Activated B cell treated with CpG ODN at 0.5 μM for 24 hours (primary cell): ENCODE measurements around the gene GPR63. TPM values are rescaled to one million over a fixed set of nuclear protein-coding genes. Genes with fewer than 3 reads are reported as not detected.

Experiments used
- ATAC-seq: fragments of 200-7000 bp; cut with Tn5 transposase; one replicate; pipeline ENCODE4 v1.10.0; 2021; ENCODE audit warnings: low read depth, mild to moderate bottlenecking, moderate library complexity
- CTCF ChIA-PET: fragments of 350-600 bp; sonication (Branson Sonifier 250); formaldehyde crosslinking; loops from one replicate; lab custom pipeline; 2021; ENCODE audit warnings: antibody characterized with exemption; lab: Charles Lee
- POLR2A ChIA-PET: fragments of 350-600 bp; sonication (Branson Sonifier 250); formaldehyde crosslinking; loops from one replicate; lab custom pipeline; 2021; ENCODE audit warnings: antibody characterized with exemption; lab: Charles Lee
- DNase-seq: peaks from one replicate; pipeline ENCODE4 v3.0.0; 2022
- H3K27ac Mint-ChIP-seq: one replicate; pipeline ENCODE4 v1.8.0; 2020; ENCODE audit warnings: mixed read lengths
- H3K27me3 Mint-ChIP-seq: one replicate; pipeline ENCODE4 v1.8.0; 2021; ENCODE audit warnings: mixed read lengths
- H3K36me3 Mint-ChIP-seq: one replicate; pipeline ENCODE4 v1.8.0; 2021; ENCODE audit warnings: low read depth, mixed read lengths
- H3K4me1 Mint-ChIP-seq: one replicate; pipeline ENCODE4 v1.8.0; 2021; ENCODE audit warnings: mixed read lengths
- H3K4me3 Mint-ChIP-seq: one replicate; pipeline ENCODE4 v1.8.0; 2020; ENCODE audit warnings: mild to moderate bottlenecking, mixed read lengths
- H3K9me3 Mint-ChIP-seq: one replicate; pipeline ENCODE4 v1.8.0; 2020; ENCODE audit warnings: mixed read lengths
- CTCF ChIP-seq: fragments of 200-600 bp; IDR thresholded peaks from one replicate; pipeline ENCODE4 v1.8.0; 2022; ENCODE audit warnings: antibody characterized with exemption, mild to moderate bottlenecking
- intact Hi-C: fragments of 100-400 bp; cut with micrococcal nuclease; formaldehyde crosslinking; loops from one replicate; pipeline ENCODE4 v1.15.1; 2024
- total RNA-seq: library from RNA; stranded (reverse); gene quantifications from 2 replicates; pipeline ENCODE4 v1.2.3, GENCODE V29; 2022

GPR63 gene
- total RNA-seq, 1 donor from 2014 or later, result 0.11 TPM

DNA sequence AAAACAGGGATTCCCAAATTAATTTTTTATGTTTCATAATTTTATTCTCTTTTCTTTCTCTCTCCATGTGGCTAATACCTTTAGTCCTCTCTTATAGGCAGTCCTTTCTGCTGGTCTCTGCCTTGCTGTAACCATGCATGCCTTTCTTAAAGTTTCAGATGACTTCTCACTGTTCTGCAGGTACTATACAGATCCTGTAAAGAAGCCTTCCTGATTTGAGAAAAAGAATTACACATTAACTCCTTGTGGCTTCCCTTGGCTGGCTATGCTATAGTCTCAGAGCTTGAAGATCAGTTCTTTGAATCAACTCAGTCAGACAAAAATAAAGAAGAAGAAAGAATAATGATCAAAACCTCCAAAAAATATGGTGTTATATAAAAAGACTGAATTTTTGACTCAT lies 7.3 kb upstream of the GPR63 start:
- no peaks in the 10 kb centered on the region for H3K36me3 Mint-ChIP-seq
- ChIA-PET POLR2A (no interaction called here), CTCF (no interaction called here)
- H3K27ac Mint-ChIP-seq, result no peak overlapping the region
- intact Hi-C loops, result no loop called here
- peaks cover 27% of the 10 kb centered on the region for H3K9me3 Mint-ChIP-seq
- no peak for TF ChIP-seq CTCF
- no peak overlapping the region for H3K4me3 Mint-ChIP-seq
- ATAC-seq (no peak), DNase-seq (no peak)
- H3K27me3 Mint-ChIP-seq, result peaks cover 27% of the 10 kb centered on the region
- no peaks in the 10 kb centered on the region for H3K4me1 Mint-ChIP-seq

DNA sequence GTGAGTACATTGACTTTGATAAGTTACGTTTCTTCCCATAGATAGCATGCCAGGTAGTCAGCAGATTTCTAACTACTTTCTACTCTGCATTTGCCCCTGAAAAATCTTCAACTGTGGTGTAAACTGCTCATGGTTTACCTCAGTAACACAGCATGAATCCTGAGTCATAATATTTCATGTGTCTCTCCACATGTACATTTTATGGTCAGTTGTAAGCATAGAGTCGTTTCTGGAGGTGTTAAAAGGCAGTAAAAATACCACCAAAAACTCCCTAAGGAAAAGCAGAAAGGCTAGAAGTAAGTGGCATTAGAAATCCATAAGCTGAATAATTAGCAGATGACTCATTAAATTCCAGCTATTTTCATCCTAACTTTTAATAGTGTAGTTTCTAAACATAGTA lies 4.1 kb upstream of the GPR63 start:
- peaks cover 13% of the 10 kb centered on the region for H3K4me1 Mint-ChIP-seq
- intact Hi-C loops, result no loop called here

DNA sequence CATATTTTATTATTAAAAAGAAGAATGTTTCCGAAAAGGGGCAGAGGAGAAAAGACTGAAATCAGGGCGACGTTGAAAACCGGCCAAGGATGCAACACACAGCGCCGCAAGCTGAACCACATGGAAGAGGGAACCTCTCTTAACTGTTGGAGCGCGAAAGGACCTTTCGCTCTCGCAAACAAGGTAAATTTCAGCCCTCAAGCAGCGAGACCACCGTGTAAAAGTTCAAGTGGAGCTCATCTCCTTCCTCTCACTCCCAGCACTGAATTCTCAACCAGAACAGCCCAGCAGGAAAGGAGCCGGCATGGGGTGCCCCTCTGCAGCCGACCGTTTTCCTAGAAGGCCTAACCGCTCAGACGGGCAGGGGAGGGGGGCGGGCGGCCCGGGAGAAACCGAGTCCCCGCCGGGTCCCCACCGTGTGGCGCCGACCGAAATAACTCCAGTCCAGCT lies 621 bp downstream of the GPR63 start:
- ChIA-PET CTCF (no interaction called here), POLR2A (no interaction called here)
- no peak for TF ChIP-seq CTCF
- DNase-seq, result no peak
- Mint-ChIP-seq H3K36me3 (no peaks in the 10 kb centered on the region), H3K27me3 (peaks cover 39% of the 10 kb centered on the region), H3K27ac (no peak overlapping the region), H3K4me1 (peaks cover 14% of the 10 kb centered on the region), H3K4me3 (peak overlapping the region; percentile 86), H3K9me3 (no peaks in the 10 kb centered on the region)
- intact Hi-C loops, result loop anchor here (5.0 kb wide), 2 partner anchors 61 to 314 kb away; partner anchors contain the start of genes NDUFAF4 and UFL1
- ATAC-seq, result no peak

More for the DNA sequence above, 4.1 kb upstream of the GPR63 start:
- no peak for ATAC-seq
- POLR2A ChIA-PET, result no interaction called here
- TF ChIP-seq CTCF, result no peak
- Mint-ChIP-seq H3K9me3 (peaks cover 12% of the 10 kb centered on the region), H3K27ac (no peak overlapping the region), H3K27me3 (peaks cover 42% of the 10 kb centered on the region), H3K36me3 (no peaks in the 10 kb centered on the region), H3K4me3 (no peak overlapping the region)
- DNase-seq, result no peak
- CTCF ChIA-PET, result no interaction called here

DNA sequence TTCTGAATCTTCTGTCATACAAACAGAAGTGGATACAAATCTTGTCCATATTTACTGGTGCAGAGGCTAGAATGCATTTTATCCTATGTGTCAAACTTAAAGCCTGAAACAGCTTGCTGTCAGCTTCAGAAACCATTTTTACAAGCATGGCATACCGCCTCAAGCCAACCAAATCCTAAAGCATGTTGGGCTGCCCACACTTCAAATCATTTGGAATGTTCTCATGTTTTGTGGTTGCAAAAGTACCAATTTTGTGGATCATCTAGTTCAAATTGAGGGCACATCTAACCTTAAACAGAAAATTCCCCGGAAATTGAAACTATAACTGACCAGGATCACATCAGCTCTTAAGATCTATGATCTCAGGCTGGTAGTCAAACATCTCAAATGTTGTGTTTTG lies 3.2 kb downstream of the GPR63 start:
- CTCF ChIA-PET, result no interaction called here
- no peaks in the 10 kb centered on the region for H3K9me3 Mint-ChIP-seq
- peaks cover 14% of the 10 kb centered on the region for H3K4me1 Mint-ChIP-seq
- DNase-seq (no peak), ATAC-seq (no peak)
- TF ChIP-seq CTCF, result no peak
- H3K27ac Mint-ChIP-seq, result no peak overlapping the region
- H3K4me3 Mint-ChIP-seq, result no peak overlapping the region
- H3K27me3 Mint-ChIP-seq, result peaks cover 35% of the 10 kb centered on the region
- POLR2A ChIA-PET, result no interaction called here
- H3K36me3 Mint-ChIP-seq, result no peaks in the 10 kb centered on the region
- intact Hi-C loops, result no loop called here

- Mint-ChIP-seq H3K4me3 (no peak overlapping the region), H3K9me3 (no peaks in the 10 kb centered on the region), H3K27ac (no peak overlapping the region), H3K4me1 (peaks cover 9% of the 10 kb centered on the region), H3K27me3 (peaks cover 23% of the 10 kb centered on the region), H3K36me3 (no peaks in the 10 kb centered on the region)
- intact Hi-C loops, result no loop called here
- CTCF ChIA-PET, result no interaction called here
- POLR2A ChIA-PET, result interaction anchor here (0.6 kb wide), 1 partner anchor 43 kb away, joined by 5 read pairs; no protein-coding TSS in a partner anchor
- ATAC-seq (no peak), DNase-seq (no peak)
- TF ChIP-seq CTCF, result no peak
Observed at GRCh38 chr6:96832780-96833179, 4.5 kb downstream of the GPR63 start.
